Measurements from ENCODE around the gene UGT2A1. TPM values are rescaled to one million over a fixed set of nuclear protein-coding genes. Genes with fewer than 3 reads are reported as not detected.

The UGT2A1 gene
- total RNA-seq, 1 experiment from 2014 or later: not detected

DNA sequence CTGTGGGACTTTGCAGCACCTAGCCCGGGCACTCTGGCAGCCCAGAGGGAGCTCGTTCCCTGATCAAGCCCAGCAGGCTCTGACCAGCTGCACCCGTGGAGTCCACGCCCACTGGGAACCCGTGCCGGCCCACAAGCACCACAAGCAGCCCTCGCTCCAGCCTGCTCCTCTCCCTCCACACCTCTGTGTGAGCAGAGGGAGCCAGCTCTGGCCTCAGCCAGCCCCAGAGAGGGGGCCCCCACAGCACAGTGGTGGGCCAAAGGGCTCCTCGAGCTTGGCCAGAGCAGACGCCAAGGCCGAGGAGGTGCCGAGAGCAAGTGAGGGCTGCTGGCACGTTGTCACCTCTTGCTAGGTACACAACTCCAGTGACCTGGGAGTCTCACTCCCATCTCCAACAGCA, 5.1 kb upstream of the UGT2A1 start:
- no peaks in the 10 kb centered on the region for H3K27me3 Mint-ChIP-seq (ENCODE audit: insufficient read depth, unreplicated experiment)
- no peaks in the 10 kb centered on the region for H3K4me1 Mint-ChIP-seq (ENCODE audit: insufficient read depth, unreplicated experiment)
- ChIA-PET POLR2A (no interaction called here), CTCF (interaction anchor here (0.8 kb wide), 1 partner anchor 223 kb away, joined by 4 read pairs; no protein-coding TSS in a partner anchor)
- no peak overlapping the region for H3K4me3 Mint-ChIP-seq (ENCODE audit: unreplicated experiment)
- TF ChIP-seq, protein P1, sequence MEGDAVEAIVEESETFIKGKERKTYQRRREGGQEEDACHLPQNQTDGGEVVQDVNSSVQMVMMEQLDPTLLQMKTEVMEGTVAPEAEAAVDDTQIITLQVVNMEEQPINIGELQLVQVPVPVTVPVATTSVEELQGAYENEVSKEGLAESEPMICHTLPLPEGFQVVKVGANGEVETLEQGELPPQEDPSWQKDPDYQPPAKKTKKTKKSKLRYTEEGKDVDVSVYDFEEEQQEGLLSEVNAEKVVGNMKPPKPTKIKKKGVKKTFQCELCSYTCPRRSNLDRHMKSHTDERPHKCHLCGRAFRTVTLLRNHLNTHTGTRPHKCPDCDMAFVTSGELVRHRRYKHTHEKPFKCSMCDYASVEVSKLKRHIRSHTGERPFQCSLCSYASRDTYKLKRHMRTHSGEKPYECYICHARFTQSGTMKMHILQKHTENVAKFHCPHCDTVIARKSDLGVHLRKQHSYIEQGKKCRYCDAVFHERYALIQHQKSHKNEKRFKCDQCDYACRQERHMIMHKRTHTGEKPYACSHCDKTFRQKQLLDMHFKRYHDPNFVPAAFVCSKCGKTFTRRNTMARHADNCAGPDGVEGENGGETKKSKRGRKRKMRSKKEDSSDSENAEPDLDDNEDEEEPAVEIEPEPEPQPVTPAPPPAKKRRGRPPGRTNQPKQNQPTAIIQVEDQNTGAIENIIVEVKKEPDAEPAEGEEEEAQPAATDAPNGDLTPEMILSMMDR (IDR thresholded peaks at IDR 0.05; ENCODE audit: unreplicated experiment): no peak
- intact Hi-C loops (cut with micrococcal nuclease): no loop called here
- DNase-seq (ENCODE audit: unreplicated experiment): no peak
- H3K36me3 Mint-ChIP-seq (ENCODE audit: insufficient read depth, unreplicated experiment): no peaks in the 10 kb centered on the region
- no peak overlapping the region for H3K27ac Mint-ChIP-seq (ENCODE audit: low read depth, unreplicated experiment)
- H3K9me3 Mint-ChIP-seq (ENCODE audit: unreplicated experiment): no peaks in the 10 kb centered on the region
- BruUV-seq (replicated peaks): no TSS peak

GRCh38 chr4:69656653-69657158, 3.7 kb upstream of the UGT2A1 start:
- POLR2A ChIA-PET: no interaction called here
- H3K27me3 Mint-ChIP-seq (ENCODE audit: insufficient read depth, unreplicated experiment): no peaks in the 10 kb centered on the region
- intact Hi-C loops (cut with micrococcal nuclease): no loop called here
- no peak overlapping the region for H3K27ac Mint-ChIP-seq (ENCODE audit: low read depth, unreplicated experiment)
- BruUV-seq (replicated peaks): no TSS peak
- H3K4me3 Mint-ChIP-seq (ENCODE audit: unreplicated experiment): no peak overlapping the region
- H3K9me3 Mint-ChIP-seq (ENCODE audit: unreplicated experiment): no peaks in the 10 kb centered on the region
- no peaks in the 10 kb centered on the region for H3K36me3 Mint-ChIP-seq (ENCODE audit: insufficient read depth, unreplicated experiment)
- CTCF ChIA-PET: interaction anchor here (1.0 kb wide), 1 partner anchor 223 kb away, joined by 3 read pairs; no protein-coding TSS in a partner anchor
- H3K4me1 Mint-ChIP-seq (ENCODE audit: insufficient read depth, unreplicated experiment): no peaks in the 10 kb centered on the region
- TF ChIP-seq, protein P1 (IDR thresholded peaks at IDR 0.05; ENCODE audit: unreplicated experiment): no peak
- no peak for DNase-seq (ENCODE audit: unreplicated experiment)

DNA sequence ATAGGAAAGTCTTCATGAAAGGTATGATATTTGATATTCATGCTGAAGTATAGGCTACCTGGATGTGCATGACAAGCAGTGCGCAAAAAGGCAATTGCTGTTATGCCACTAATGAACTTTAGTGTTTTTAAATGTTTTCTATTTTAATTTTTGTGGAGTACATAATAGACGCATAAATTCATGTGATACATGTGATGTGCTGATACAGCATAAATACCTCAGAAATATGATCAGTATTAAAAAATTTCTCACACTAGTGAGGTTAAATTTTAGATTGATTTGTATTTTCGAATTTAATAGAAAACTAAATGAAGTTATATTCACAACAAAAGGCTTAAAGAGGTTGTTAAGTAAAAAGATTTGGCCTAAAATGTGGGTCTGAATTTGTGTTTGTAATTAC, 2.2 kb downstream of the UGT2A1 start:
- no peak for DNase-seq (ENCODE audit: unreplicated experiment)
- POLR2A ChIA-PET: no interaction called here
- TF ChIP-seq, protein P1 (IDR thresholded peaks at IDR 0.05; ENCODE audit: unreplicated experiment): no peak
- no peaks in the 10 kb centered on the region for H3K36me3 Mint-ChIP-seq (ENCODE audit: insufficient read depth, unreplicated experiment)
- no peaks in the 10 kb centered on the region for H3K9me3 Mint-ChIP-seq (ENCODE audit: unreplicated experiment)
- peaks cover 11% of the 10 kb centered on the region for H3K4me1 Mint-ChIP-seq (ENCODE audit: insufficient read depth, unreplicated experiment)
- H3K4me3 Mint-ChIP-seq (ENCODE audit: unreplicated experiment): no peak overlapping the region
- CTCF ChIA-PET: interaction anchor here (0.7 kb wide), 1 partner anchor 9 kb away, joined by 3 read pairs; no protein-coding TSS in a partner anchor
- BruUV-seq (replicated peaks): no TSS peak
- no peak overlapping the region for H3K27ac Mint-ChIP-seq (ENCODE audit: low read depth, unreplicated experiment)
- H3K27me3 Mint-ChIP-seq (ENCODE audit: insufficient read depth, unreplicated experiment): no peaks in the 10 kb centered on the region
- intact Hi-C loops (cut with micrococcal nuclease): no loop called here

DNA sequence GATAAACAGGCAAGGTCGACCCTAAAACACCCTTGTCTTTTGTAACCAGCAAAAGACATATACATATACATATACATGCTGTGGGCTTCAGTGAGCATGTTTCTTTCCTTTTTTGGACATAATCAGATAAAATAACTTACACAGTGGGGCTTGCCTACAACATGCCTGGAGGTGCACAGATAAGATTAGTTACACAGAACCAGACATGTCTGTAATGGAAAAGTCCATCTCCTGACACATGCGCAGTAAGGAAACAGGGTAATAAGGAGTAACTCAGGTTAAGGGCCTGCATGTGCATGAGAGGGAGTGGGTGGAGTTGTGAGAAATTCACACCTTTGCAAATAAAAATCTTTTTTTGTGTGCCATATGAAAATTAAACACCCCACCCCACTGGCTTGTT, 3.4 kb downstream of the UGT2A1 start:
- H3K27ac Mint-ChIP-seq (ENCODE audit: low read depth, unreplicated experiment): no peak overlapping the region
- TF ChIP-seq, protein P1 (IDR thresholded peaks at IDR 0.05; ENCODE audit: unreplicated experiment): no peak
- POLR2A ChIA-PET: no interaction called here
- H3K4me3 Mint-ChIP-seq (ENCODE audit: unreplicated experiment): no peak overlapping the region
- H3K36me3 Mint-ChIP-seq (ENCODE audit: insufficient read depth, unreplicated experiment): no peaks in the 10 kb centered on the region
- no TSS peak for BruUV-seq (replicated peaks)
- peaks cover 9% of the 10 kb centered on the region for H3K27me3 Mint-ChIP-seq (ENCODE audit: insufficient read depth, unreplicated experiment)
- no peak for DNase-seq (ENCODE audit: unreplicated experiment)
- CTCF ChIA-PET: no interaction called here
- intact Hi-C loops (cut with micrococcal nuclease): no loop called here
- no peaks in the 10 kb centered on the region for H3K9me3 Mint-ChIP-seq (ENCODE audit: unreplicated experiment)
- H3K4me1 Mint-ChIP-seq (ENCODE audit: insufficient read depth, unreplicated experiment): peaks cover 11% of the 10 kb centered on the region

Measured in MCF 10A (cell line).